Stimulated activated naive CD8-positive, alpha-beta T cell treated with anti-CD3 and anti-CD28 coated beads, Interleukin-15, Interleukin-2, amounts not matched to agents 100 ng/mL and 50 ng/mL, for 24 hours (primary cell): ENCODE measurements around the gene PATZ1.

Experiments
- H3K27ac Mint-ChIP-seq: one replicate; pipeline ENCODE4 v1.8.0; 2021; ENCODE audit warnings: mild to moderate bottlenecking, mixed read lengths
- H3K27me3 Mint-ChIP-seq: one replicate; pipeline ENCODE4 v1.8.0; 2021; ENCODE audit warnings: mixed read lengths
- H3K36me3 Mint-ChIP-seq: one replicate; pipeline ENCODE4 v1.8.0; 2021; ENCODE audit warnings: low read depth, mixed read lengths
- H3K4me1 Mint-ChIP-seq: one replicate; pipeline ENCODE4 v1.8.0; 2021; ENCODE audit warnings: low read depth, mixed read lengths
- H3K4me3 Mint-ChIP-seq: one replicate; pipeline ENCODE4 v1.8.0; 2021; ENCODE audit warnings: mild to moderate bottlenecking, mixed read lengths
- H3K9me3 Mint-ChIP-seq: one replicate; pipeline ENCODE4 v1.8.0; 2021; ENCODE audit warnings: mixed read lengths

PATZ1 gene

GRCh38 chr22:31286360-31287255 is 59.5 kb downstream of the PATZ1 start:
- Mint-ChIP-seq H3K27ac (peak overlapping the region; percentile 85), H3K27me3 (no peaks in the 10 kb centered on the region), H3K4me3 (peak overlapping the region; percentile 28), H3K36me3 (peaks cover 9% of the 10 kb centered on the region), H3K4me1 (peaks cover 84% of the 10 kb centered on the region), H3K9me3 (no peaks in the 10 kb centered on the region)

DNA sequence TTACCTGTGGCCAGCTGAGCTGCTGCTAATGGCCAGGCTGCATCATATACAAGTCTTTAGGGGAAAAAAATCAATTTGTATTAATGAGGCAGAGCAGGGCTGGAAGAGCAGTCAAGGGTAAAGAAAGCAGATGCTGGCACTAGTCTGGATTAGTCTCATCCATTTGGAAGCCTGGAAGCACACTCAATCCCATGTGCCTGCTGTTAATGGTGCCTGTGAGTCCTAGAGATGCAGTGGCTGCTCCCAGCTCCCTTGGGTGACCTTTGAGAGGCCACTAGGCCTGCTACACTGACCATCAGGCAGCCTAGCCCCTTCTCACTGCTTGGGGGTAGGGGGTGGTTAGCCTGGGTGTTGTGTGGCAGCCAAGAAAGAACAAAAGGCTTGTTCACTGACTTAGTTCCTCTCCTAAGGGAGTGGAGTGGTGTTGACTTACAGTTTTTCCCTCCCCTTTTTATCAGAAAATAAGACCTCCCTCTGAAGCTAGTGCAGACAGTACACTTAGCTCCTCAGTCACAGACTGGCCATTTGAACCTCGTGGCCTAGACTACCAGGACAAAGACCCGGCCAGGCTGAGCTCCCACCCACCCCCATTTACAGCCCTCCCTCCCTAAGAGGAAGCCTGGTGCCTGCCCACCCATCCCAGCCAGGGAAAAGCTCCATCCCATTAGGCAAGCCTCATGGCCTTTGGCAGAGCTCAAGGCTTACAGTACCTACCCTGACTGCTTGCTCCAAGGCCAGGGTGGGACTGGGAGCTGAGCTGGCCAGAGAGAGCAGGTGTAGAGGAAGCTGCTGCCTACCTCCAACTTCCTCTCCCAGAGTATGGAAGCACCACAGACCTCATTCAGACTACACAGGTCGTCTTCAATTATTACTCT is 61.6 kb downstream of the PATZ1 start:
- no peaks in the 10 kb centered on the region for H3K27me3 Mint-ChIP-seq
- no peak overlapping the region for H3K4me3 Mint-ChIP-seq
- no peaks in the 10 kb centered on the region for H3K9me3 Mint-ChIP-seq
- H3K36me3 Mint-ChIP-seq: peaks cover 27% of the 10 kb centered on the region
- peak overlapping the region; percentile 85 for H3K27ac Mint-ChIP-seq
- peaks cover 95% of the 10 kb centered on the region for H3K4me1 Mint-ChIP-seq

GRCh38 chr22:31282748-31283468 is 63.2 kb downstream of the PATZ1 start:
- peaks cover 40% of the 10 kb centered on the region for H3K36me3 Mint-ChIP-seq
- no peaks in the 10 kb centered on the region for H3K27me3 Mint-ChIP-seq
- peak overlapping the region; percentile 18 for H3K27ac Mint-ChIP-seq
- no peak overlapping the region for H3K4me3 Mint-ChIP-seq
- H3K4me1 Mint-ChIP-seq: peaks cover 95% of the 10 kb centered on the region
- H3K9me3 Mint-ChIP-seq: no peaks in the 10 kb centered on the region

DNA sequence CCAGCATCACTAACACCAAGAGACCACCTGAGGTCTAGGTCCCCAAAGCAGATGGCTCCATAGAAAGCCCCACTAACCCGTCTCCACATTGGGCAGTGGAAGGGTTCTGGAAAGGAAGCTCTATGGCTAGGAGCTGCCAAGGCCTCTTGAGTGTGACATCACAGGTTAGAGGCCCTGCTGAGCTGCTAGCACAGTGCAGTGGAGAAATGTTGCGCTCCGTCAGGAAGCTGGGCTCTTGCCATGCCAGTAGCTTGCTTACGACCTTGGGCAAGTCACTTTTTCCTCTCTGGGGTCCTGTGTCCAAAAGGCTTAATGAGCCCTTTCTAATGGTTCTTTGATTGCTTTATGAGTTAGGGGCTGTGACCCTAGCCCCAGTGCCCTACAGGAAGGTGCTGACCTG is 64.4 kb downstream of the PATZ1 start:
- H3K4me1 Mint-ChIP-seq: peaks cover 95% of the 10 kb centered on the region
- H3K36me3 Mint-ChIP-seq: peaks cover 50% of the 10 kb centered on the region
- no peak overlapping the region for H3K4me3 Mint-ChIP-seq
- H3K27me3 Mint-ChIP-seq: no peaks in the 10 kb centered on the region
- H3K27ac Mint-ChIP-seq: peak overlapping the region; percentile 76
- H3K9me3 Mint-ChIP-seq: no peaks in the 10 kb centered on the region

GRCh38 chr22:31279821-31280505 is 66.2 kb downstream of the PATZ1 start:
- peak overlapping the region; percentile 91 for H3K27ac Mint-ChIP-seq
- peaks cover 62% of the 10 kb centered on the region for H3K36me3 Mint-ChIP-seq
- H3K9me3 Mint-ChIP-seq: no peaks in the 10 kb centered on the region
- H3K27me3 Mint-ChIP-seq: no peaks in the 10 kb centered on the region
- H3K4me3 Mint-ChIP-seq: no peak overlapping the region
- H3K4me1 Mint-ChIP-seq: peaks cover 86% of the 10 kb centered on the region

DNA sequence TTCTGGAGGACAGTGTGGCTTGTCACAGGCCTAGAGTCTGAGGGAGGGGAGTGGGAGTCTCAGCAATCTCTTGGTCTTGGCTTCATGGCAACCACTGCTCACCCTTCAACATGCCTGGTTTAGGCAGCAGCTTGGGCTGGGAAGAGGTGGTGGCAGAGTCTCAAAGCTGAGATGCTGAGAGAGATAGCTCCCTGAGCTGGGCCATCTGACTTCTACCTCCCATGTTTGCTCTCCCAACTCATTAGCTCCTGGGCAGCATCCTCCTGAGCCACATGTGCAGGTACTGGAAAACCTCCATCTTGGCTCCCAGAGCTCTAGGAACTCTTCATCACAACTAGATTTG is 66.8 kb downstream of the PATZ1 start:
- H3K9me3 Mint-ChIP-seq: no peaks in the 10 kb centered on the region
- no peaks in the 10 kb centered on the region for H3K27me3 Mint-ChIP-seq
- H3K4me1 Mint-ChIP-seq: peaks cover 83% of the 10 kb centered on the region
- H3K36me3 Mint-ChIP-seq: peaks cover 65% of the 10 kb centered on the region
- H3K4me3 Mint-ChIP-seq: no peak overlapping the region
- H3K27ac Mint-ChIP-seq: peak overlapping the region; percentile 91

GRCh38 chr22:31278626-31279326 is 67.4 kb downstream of the PATZ1 start:
- no peaks in the 10 kb centered on the region for H3K9me3 Mint-ChIP-seq
- H3K27ac Mint-ChIP-seq: peak overlapping the region; percentile 91
- no peaks in the 10 kb centered on the region for H3K27me3 Mint-ChIP-seq
- peaks cover 69% of the 10 kb centered on the region for H3K36me3 Mint-ChIP-seq
- no peak overlapping the region for H3K4me3 Mint-ChIP-seq
- H3K4me1 Mint-ChIP-seq: peaks cover 79% of the 10 kb centered on the region

DNA sequence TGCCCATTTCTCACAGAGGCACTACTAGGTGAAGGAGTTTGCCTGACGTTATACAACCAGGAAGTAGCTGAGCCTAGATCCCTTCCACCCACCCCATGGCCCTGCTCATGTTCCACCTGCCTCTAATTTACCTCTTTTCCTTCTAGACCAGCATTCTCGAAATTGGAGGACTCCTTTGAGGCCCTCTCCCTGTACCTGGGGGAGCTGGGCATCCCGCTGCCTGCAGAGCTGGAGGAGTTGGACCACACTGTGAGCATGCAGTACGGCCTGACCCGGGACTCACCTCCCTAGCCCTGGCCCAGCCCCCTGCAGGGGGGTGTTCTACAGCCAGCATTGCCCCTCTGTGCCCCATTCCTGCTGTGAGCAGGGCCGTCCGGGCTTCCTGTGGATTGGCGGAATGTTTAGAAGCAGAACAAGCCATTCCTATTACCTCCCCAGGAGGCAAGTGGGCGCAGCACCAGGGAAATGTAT is 68.0 kb downstream of the PATZ1 start:
- H3K4me1 Mint-ChIP-seq: peaks cover 74% of the 10 kb centered on the region

GRCh38 chr22:31277741-31278140 is 68.4 kb downstream of the PATZ1 start:
- Mint-ChIP-seq H3K27me3 (no peaks in the 10 kb centered on the region), H3K9me3 (no peaks in the 10 kb centered on the region), H3K4me1 (peaks cover 70% of the 10 kb centered on the region), H3K27ac (peak overlapping the region; percentile 91), H3K4me3 (no peak overlapping the region), H3K36me3 (peaks cover 65% of the 10 kb centered on the region)

More for the DNA sequence above, 68.0 kb downstream of the PATZ1 start:
- no peaks in the 10 kb centered on the region for H3K27me3 Mint-ChIP-seq
- H3K27ac Mint-ChIP-seq: peak overlapping the region; percentile 91
- H3K36me3 Mint-ChIP-seq: peaks cover 68% of the 10 kb centered on the region
- no peaks in the 10 kb centered on the region for H3K9me3 Mint-ChIP-seq
- H3K4me3 Mint-ChIP-seq: no peak overlapping the region

GRCh38 chr22:31276426-31277167 is 69.5 kb downstream of the PATZ1 start:
- Mint-ChIP-seq H3K27ac (no peak overlapping the region), H3K4me1 (peaks cover 69% of the 10 kb centered on the region), H3K4me3 (no peak overlapping the region), H3K36me3 (peaks cover 63% of the 10 kb centered on the region), H3K27me3 (no peaks in the 10 kb centered on the region), H3K9me3 (no peaks in the 10 kb centered on the region)
